GM23338 (cell line): ENCODE measurements around the gene TMEM236. TPM values are rescaled to one million over a fixed set of nuclear protein-coding genes. Genes with fewer than 3 reads are reported as not detected.

Experiments used
- ATAC-seq: fragments of 200-7000 bp; cut with Tn5 transposase; 3 replicates; pipeline ENCODE4 v1.9.1; 2020
- DNase-seq: peaks from one replicate; pipeline ENCODE4 v3.0.0-alpha.2; 2015; ENCODE audit warnings: low spot score
- H2AFZ ChIP-seq: fragments of 200-600 bp; sonication (generic); 2 replicates; pipeline ENCODE4 v1.8.0; 2016; ENCODE audit warnings: antibody characterized with exemption, mild to moderate bottlenecking, moderate library complexity
- H3F3A ChIP-seq: fragments of 200-600 bp; sonication (generic); replicated peaks from 2 replicates; pipeline ENCODE4 v1.8.0; 2017; ENCODE audit warnings: antibody characterized with exemption, mixed run types, low read depth
- H3K27ac ChIP-seq: fragments of 200-600 bp; sonication (generic); 2 replicates; pipeline ENCODE4 v1.6.1; 2016; ENCODE audit warnings: low read depth
- H3K27me3 ChIP-seq: fragments of 200-600 bp; sonication (generic); 2 replicates; pipeline ENCODE4 v1.8.0; 2016; ENCODE audit warnings: mild to moderate bottlenecking, mixed run types, moderate library complexity; ENCODE audit not compliant: insufficient read depth
- H3K36me3 ChIP-seq: fragments of 200-600 bp; sonication (generic); 2 replicates; pipeline ENCODE4 v1.8.0; 2016; ENCODE audit warnings: mild to moderate bottlenecking; ENCODE audit not compliant: insufficient read depth
- H3K4me1 ChIP-seq: fragments of 200-600 bp; sonication (generic); 2 replicates; pipeline ENCODE4 v1.8.0; 2016; ENCODE audit warnings: mild to moderate bottlenecking, moderate library complexity; ENCODE audit not compliant: insufficient read depth
- H3K4me2 ChIP-seq: fragments of 200-600 bp; sonication (generic); 2 replicates; pipeline ENCODE4 v1.7.1; 2017; ENCODE audit warnings: mixed run types
- H3K4me3 ChIP-seq: fragments of 200-600 bp; sonication (generic); 2 replicates; pipeline ENCODE4 v1.6.1; 2016; ENCODE audit warnings: mixed run types
- H3K79me2 ChIP-seq: fragments of 200-600 bp; sonication (generic); replicated peaks from 2 replicates; pipeline ENCODE4 v1.8.0; 2017; ENCODE audit warnings: mild to moderate bottlenecking; ENCODE audit not compliant: insufficient read depth
- H3K9me2 ChIP-seq: fragments of 200-600 bp; sonication (generic); 2 replicates; pipeline ENCODE4 v1.8.0; 2017; ENCODE audit not compliant: insufficient read depth
- H4K20me1 ChIP-seq: fragments of 200-600 bp; sonication (generic); replicated peaks from 2 replicates; pipeline ENCODE4 v1.8.0; 2017; ENCODE audit warnings: mild to moderate bottlenecking; ENCODE audit not compliant: insufficient read depth
- H3K27ac Mint-ChIP-seq: 2 replicates; pipeline ENCODE4 v1.8.0; 2020; ENCODE audit warnings: inconsistent platforms, mild to moderate bottlenecking, moderate library complexity, mixed read lengths
- H3K27me3 Mint-ChIP-seq: 3 replicates; pipeline ENCODE4 v1.8.0; 2022; ENCODE audit warnings: low read depth, mild to moderate bottlenecking, moderate library complexity, mixed read lengths, inconsistent platforms; ENCODE audit not compliant: insufficient read depth, poor library complexity
- H3K36me3 Mint-ChIP-seq: 3 replicates; pipeline ENCODE4 v1.8.0; 2021; ENCODE audit warnings: low read depth, mild to moderate bottlenecking, inconsistent platforms, moderate library complexity, mixed read lengths
- H3K4me1 Mint-ChIP-seq: 3 replicates; pipeline ENCODE4 v1.8.0; 2020; ENCODE audit warnings: mild to moderate bottlenecking, inconsistent platforms, mixed read lengths
- H3K4me3 Mint-ChIP-seq: 3 replicates; pipeline ENCODE4 v1.8.0; 2021; ENCODE audit warnings: moderate library complexity, mild to moderate bottlenecking, inconsistent platforms, mixed read lengths
- H3K9me3 Mint-ChIP-seq: 3 replicates; pipeline ENCODE4 v1.8.0; 2020; ENCODE audit warnings: moderate library complexity, mild to moderate bottlenecking, inconsistent platforms, mixed read lengths
- CREB1 ChIP-seq: fragments of 250-450 bp; sonication (Bioruptor Pico); IDR thresholded peaks from 2 replicates; pipeline ENCODE4 v1.5.0; 2020; ENCODE audit warnings: low read depth, mild to moderate bottlenecking, moderate library complexity
- EZH2 ChIP-seq: fragments of 200-600 bp; sonication (generic); IDR thresholded peaks from one replicate; pipeline ENCODE4 v1.8.0; 2017; ENCODE audit warnings: antibody characterized with exemption, mild to moderate bottlenecking, low read depth; ENCODE audit not compliant: unreplicated experiment
- EZH2phosphoT487 ChIP-seq: fragments of 200-600 bp; sonication (generic); IDR thresholded peaks from one replicate; pipeline ENCODE4 v1.8.1; 2018; ENCODE audit warnings: antibody characterized with exemption; ENCODE audit not compliant: unreplicated experiment
- JUNB ChIP-seq: IDR thresholded peaks from one replicate; pipeline ENCODE4 v1.6.1; 2016; ENCODE audit warnings: antibody characterized with exemption; ENCODE audit not compliant: unreplicated experiment
- NANOG ChIP-seq: IDR thresholded peaks from 2 replicates; pipeline ENCODE4 v1.6.1; 2016; ENCODE audit warnings: antibody characterized with exemption, borderline replicate concordance
- POLR2AphosphoS5 ChIP-seq: IDR thresholded peaks from 2 replicates; pipeline ENCODE4 v1.6.1; 2016; ENCODE audit warnings: antibody characterized with exemption, low read depth
- REST ChIP-seq: IDR thresholded peaks from one replicate; pipeline ENCODE4 v1.6.1; 2018; ENCODE audit warnings: antibody characterized with exemption; ENCODE audit not compliant: unreplicated experiment
- STAT1 ChIP-seq: IDR thresholded peaks from one replicate; pipeline ENCODE4 v1.6.1; 2016; ENCODE audit warnings: antibody characterized with exemption; ENCODE audit not compliant: unreplicated experiment
- ZNF114 ChIP-seq: fragments of 250-450 bp; sonication (Bioruptor Pico); IDR thresholded peaks from 2 replicates; pipeline ENCODE4 v1.5.0; 2020; ENCODE audit warnings: mild to moderate bottlenecking, moderate library complexity
- ZNF331 ChIP-seq: fragments of 250-450 bp; sonication (Bioruptor Pico); IDR thresholded peaks from 2 replicates; pipeline ENCODE4 v1.5.0; 2020; ENCODE audit warnings: low read depth, mild to moderate bottlenecking, moderate library complexity
- polyA plus RNA-seq: library from polyadenylated mRNA; unstranded; fragments of >200 nt; fragmentation: Nextera tagmentation; extraction: Ambion mirVana; gene quantifications from 2 replicates; pipeline ENCODE4 v1.2.1, GENCODE V29; 2016
- total RNA-seq: library from RNA; depleted of rRNA; stranded (reverse); fragments of >200 nt; shearing (Covaris generic); gene quantifications from 2 replicates; pipeline ENCODE4 v1.2.3, GENCODE V29; 2014
- TF ChIP-seq, protein P1 (sequence below): IDR thresholded peaks from 2 replicates; pipeline ENCODE4 v1.6.1; 2016; ENCODE audit warnings: antibody characterized with exemption
- TF ChIP-seq, protein P2 (sequence below): fragments of 250-450 bp; sonication (Bioruptor Pico); IDR thresholded peaks from 2 replicates; pipeline ENCODE4 v1.5.0; 2020; ENCODE audit warnings: mild to moderate bottlenecking, moderate library complexity
- TF ChIP-seq, protein P3 (sequence below), 2 experiments: fragments of 200-600 bp in 1 of 2; sonication (generic) in 1 of 2; conservative IDR thresholded peaks; 2 replicates each; pipeline versions ENCODE4 v1.5.1 to v1.6.1; 2016 to 2017; ENCODE audit warnings: antibody characterized with exemption in 2 of 2, low read depth in 2 of 2, mild to moderate bottlenecking in 2 of 2, moderate library complexity in 1 of 2

Gene TMEM236
- total and polyA plus RNA-seq, 2 experiments from 2014 or later = 0.03 TPM

- no peaks in the 10 kb centered on the region for H3F3A ChIP-seq
- no peak overlapping the region for H3K4me3 Mint-ChIP-seq
- peaks cover 5% of the 10 kb centered on the region for H3K27me3 Mint-ChIP-seq
- H3K27me3 ChIP-seq = peaks cover 8% of the 10 kb centered on the region
- no peaks in the 10 kb centered on the region for H4K20me1 ChIP-seq
- no peaks in the 10 kb centered on the region for H3K36me3 ChIP-seq
- ATAC-seq (no peak), DNase-seq (no peak)
- no peaks in the 10 kb centered on the region for H3K9me2 ChIP-seq
- H3K4me1 ChIP-seq = no peaks in the 10 kb centered on the region
- H3K27ac Mint-ChIP-seq = no peak overlapping the region
- no peak overlapping the region for H2AFZ ChIP-seq
- no peaks in the 10 kb centered on the region for H3K36me3 Mint-ChIP-seq
- no peak overlapping the region for H3K27ac ChIP-seq
- no peaks in the 10 kb centered on the region for H3K79me2 ChIP-seq
- no peak overlapping the region for H3K4me2 ChIP-seq
- H3K9me3 Mint-ChIP-seq = no peaks in the 10 kb centered on the region; the same call in 2 of the 3 replicates
- TF ChIP-seq EZH2 (no peak), ZNF114 (CRISPR knock-in tag) (no peak), REST (no peak), STAT1 (no peak), ZNF331 (CRISPR knock-in tag) (no peak), EZH2phosphoT487 (no peak), POLR2AphosphoS5 (no peak), CREB1 (CRISPR knock-in tag) (no peak), JUNB (no peak), NANOG (no peak)
- TF ChIP-seq, protein P1, sequence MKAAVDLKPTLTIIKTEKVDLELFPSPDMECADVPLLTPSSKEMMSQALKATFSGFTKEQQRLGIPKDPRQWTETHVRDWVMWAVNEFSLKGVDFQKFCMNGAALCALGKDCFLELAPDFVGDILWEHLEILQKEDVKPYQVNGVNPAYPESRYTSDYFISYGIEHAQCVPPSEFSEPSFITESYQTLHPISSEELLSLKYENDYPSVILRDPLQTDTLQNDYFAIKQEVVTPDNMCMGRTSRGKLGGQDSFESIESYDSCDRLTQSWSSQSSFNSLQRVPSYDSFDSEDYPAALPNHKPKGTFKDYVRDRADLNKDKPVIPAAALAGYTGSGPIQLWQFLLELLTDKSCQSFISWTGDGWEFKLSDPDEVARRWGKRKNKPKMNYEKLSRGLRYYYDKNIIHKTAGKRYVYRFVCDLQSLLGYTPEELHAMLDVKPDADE = no peak
- TF ChIP-seq, protein P2, sequence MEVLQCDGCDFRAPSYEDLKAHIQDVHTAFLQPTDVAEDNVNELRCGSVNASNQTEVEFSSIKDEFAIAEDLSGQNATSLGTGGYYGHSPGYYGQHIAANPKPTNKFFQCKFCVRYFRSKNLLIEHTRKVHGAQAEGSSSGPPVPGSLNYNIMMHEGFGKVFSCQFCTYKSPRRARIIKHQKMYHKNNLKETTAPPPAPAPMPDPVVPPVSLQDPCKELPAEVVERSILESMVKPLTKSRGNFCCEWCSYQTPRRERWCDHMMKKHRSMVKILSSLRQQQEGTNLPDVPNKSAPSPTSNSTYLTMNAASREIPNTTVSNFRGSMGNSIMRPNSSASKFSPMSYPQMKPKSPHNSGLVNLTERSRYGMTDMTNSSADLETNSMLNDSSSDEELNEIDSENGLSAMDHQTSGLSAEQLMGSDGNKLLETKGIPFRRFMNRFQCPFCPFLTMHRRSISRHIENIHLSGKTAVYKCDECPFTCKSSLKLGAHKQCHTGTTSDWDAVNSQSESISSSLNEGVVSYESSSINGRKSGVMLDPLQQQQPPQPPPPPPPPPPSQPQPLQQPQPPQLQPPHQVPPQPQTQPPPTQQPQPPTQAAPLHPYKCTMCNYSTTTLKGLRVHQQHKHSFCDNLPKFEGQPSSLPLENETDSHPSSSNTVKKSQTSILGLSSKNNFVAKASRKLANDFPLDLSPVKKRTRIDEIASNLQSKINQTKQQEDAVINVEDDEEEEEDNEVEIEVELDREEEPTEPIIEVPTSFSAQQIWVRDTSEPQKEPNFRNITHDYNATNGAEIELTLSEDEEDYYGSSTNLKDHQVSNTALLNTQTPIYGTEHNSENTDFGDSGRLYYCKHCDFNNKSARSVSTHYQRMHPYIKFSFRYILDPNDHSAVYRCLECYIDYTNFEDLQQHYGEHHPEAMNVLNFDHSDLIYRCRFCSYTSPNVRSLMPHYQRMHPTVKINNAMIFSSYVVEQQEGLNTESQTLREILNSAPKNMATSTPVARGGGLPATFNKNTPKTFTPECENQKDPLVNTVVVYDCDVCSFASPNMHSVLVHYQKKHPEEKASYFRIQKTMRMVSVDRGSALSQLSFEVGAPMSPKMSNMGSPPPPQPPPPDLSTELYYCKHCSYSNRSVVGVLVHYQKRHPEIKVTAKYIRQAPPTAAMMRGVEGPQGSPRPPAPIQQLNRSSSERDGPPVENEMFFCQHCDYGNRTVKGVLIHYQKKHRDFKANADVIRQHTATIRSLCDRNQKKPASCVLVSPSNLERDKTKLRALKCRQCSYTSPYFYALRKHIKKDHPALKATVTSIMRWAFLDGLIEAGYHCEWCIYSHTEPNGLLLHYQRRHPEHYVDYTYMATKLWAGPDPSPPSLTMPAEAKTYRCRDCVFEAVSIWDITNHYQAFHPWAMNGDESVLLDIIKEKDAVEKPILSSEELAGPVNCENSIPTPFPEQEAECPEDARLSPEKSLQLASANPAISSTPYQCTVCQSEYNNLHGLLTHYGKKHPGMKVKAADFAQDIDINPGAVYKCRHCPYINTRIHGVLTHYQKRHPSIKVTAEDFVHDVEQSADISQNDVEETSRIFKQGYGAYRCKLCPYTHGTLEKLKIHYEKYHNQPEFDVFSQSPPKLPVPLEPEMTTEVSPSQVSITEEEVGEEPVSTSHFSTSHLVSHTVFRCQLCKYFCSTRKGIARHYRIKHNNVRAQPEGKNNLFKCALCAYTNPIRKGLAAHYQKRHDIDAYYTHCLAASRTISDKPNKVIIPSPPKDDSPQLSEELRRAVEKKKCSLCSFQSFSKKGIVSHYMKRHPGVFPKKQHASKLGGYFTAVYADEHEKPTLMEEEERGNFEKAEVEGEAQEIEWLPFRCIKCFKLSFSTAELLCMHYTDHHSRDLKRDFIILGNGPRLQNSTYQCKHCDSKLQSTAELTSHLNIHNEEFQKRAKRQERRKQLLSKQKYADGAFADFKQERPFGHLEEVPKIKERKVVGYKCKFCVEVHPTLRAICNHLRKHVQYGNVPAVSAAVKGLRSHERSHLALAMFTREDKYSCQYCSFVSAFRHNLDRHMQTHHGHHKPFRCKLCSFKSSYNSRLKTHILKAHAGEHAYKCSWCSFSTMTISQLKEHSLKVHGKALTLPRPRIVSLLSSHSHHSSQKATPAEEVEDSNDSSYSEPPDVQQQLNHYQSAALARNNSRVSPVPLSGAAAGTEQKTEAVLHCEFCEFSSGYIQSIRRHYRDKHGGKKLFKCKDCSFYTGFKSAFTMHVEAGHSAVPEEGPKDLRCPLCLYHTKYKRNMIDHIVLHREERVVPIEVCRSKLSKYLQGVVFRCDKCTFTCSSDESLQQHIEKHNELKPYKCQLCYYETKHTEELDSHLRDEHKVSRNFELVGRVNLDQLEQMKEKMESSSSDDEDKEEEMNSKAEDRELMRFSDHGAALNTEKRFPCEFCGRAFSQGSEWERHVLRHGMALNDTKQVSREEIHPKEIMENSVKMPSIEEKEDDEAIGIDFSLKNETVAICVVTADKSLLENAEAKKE (CRISPR knock-in tag) = no peak
- TF ChIP-seq, protein P3, sequence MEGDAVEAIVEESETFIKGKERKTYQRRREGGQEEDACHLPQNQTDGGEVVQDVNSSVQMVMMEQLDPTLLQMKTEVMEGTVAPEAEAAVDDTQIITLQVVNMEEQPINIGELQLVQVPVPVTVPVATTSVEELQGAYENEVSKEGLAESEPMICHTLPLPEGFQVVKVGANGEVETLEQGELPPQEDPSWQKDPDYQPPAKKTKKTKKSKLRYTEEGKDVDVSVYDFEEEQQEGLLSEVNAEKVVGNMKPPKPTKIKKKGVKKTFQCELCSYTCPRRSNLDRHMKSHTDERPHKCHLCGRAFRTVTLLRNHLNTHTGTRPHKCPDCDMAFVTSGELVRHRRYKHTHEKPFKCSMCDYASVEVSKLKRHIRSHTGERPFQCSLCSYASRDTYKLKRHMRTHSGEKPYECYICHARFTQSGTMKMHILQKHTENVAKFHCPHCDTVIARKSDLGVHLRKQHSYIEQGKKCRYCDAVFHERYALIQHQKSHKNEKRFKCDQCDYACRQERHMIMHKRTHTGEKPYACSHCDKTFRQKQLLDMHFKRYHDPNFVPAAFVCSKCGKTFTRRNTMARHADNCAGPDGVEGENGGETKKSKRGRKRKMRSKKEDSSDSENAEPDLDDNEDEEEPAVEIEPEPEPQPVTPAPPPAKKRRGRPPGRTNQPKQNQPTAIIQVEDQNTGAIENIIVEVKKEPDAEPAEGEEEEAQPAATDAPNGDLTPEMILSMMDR (conservative IDR thresholded peaks at IDR 0.05; ENCODE audit: low read depth in 2 of 2) = no peak
- H3K4me3 ChIP-seq = no peak overlapping the region
- peaks cover 4% of the 10 kb centered on the region; the same call in 1 of the 3 replicates for H3K4me1 Mint-ChIP-seq
Measured at GRCh38 chr10:17756557-17757217, 4.7 kb downstream of the TMEM236 start.
